NB4 (cell line): ENCODE results near the gene CD177.

Experiments used
- DNase-seq: peaks from one replicate; pipeline ENCODE4 v3.0.0; 2010; ENCODE audit warnings: low read depth
- H3K4me3 ChIP-seq: one replicate; pipeline ENCODE4 v1.5.1; 2011; ENCODE audit warnings: mild to moderate bottlenecking, low read depth, low read length, moderate library complexity
- MYC ChIP-seq: IDR thresholded peaks from 2 replicates; pipeline ENCODE4 v1.6.1; 2011; ENCODE audit warnings: low read depth, low read length
- POLR2A ChIP-seq: IDR thresholded peaks from 2 replicates; pipeline ENCODE4 v1.6.1; 2011; ENCODE audit warnings: mild to moderate bottlenecking; ENCODE audit not compliant: insufficient read length; ENCODE audit errors: extremely low read depth
- TF ChIP-seq, protein P1 (sequence below): IDR thresholded peaks from one replicate; pipeline ENCODE4 v1.5.1; 2012; ENCODE audit warnings: low read depth, low read length
- TF ChIP-seq, protein P2 (sequence below): IDR thresholded peaks from 2 replicates; pipeline ENCODE4 v1.6.1; 2011; ENCODE audit warnings: low read depth, low read length

CD177 gene

DNA sequence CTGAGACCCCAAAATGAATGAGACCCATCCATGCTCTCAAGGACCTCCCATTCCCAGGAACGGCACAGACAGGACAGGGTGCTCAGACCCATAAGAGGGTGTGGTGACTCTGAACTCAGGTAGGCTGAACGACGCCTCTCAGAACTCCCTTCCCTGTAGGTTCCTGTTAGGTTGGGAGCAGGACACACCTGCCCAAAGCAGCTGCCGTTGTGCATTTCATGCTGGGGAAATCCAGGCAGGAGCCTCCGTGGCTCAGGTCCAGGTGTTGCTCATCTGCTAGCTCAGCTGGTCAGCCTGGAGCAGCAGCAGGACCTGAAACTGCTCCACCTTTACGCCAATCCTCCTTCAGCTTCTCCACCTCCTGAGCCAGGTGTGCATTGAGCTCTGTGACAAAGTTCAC, 42.1 kb downstream of the CD177 start:
- no peak for DNase-seq
- no peak overlapping the region for H3K4me3 ChIP-seq
- TF ChIP-seq MYC (no peak), POLR2A (no peak)
- TF ChIP-seq, protein P1, sequence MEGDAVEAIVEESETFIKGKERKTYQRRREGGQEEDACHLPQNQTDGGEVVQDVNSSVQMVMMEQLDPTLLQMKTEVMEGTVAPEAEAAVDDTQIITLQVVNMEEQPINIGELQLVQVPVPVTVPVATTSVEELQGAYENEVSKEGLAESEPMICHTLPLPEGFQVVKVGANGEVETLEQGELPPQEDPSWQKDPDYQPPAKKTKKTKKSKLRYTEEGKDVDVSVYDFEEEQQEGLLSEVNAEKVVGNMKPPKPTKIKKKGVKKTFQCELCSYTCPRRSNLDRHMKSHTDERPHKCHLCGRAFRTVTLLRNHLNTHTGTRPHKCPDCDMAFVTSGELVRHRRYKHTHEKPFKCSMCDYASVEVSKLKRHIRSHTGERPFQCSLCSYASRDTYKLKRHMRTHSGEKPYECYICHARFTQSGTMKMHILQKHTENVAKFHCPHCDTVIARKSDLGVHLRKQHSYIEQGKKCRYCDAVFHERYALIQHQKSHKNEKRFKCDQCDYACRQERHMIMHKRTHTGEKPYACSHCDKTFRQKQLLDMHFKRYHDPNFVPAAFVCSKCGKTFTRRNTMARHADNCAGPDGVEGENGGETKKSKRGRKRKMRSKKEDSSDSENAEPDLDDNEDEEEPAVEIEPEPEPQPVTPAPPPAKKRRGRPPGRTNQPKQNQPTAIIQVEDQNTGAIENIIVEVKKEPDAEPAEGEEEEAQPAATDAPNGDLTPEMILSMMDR = no peak
- TF ChIP-seq, protein P2, sequence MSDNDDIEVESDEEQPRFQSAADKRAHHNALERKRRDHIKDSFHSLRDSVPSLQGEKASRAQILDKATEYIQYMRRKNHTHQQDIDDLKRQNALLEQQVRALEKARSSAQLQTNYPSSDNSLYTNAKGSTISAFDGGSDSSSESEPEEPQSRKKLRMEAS = no peak

DNA sequence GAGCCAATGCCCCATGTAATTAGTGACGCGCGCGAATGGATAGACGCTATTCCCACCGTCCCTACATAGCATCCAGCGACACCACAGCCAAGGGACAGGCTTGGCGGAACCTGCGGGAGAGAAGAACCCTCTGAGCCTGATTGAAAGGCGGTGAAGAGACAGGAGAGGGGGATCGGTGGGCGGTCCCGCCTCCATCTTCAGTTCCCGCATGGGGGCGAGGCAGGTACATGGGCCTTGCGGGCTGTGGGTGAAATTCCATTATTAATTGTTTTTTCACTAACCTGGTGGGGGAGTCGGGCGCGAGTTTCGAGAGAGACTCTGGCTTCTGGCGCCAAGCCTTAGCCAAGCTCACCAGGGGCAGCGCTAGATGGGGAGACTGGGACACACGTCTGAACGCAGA, 52.8 kb downstream of the CD177 start:
- no peak overlapping the region for H3K4me3 ChIP-seq
- TF ChIP-seq, protein P2 = no peak
- TF ChIP-seq POLR2A (no peak), MYC (no peak)
- TF ChIP-seq, protein P1 = no peak
- DNase-seq = no peak

DNA sequence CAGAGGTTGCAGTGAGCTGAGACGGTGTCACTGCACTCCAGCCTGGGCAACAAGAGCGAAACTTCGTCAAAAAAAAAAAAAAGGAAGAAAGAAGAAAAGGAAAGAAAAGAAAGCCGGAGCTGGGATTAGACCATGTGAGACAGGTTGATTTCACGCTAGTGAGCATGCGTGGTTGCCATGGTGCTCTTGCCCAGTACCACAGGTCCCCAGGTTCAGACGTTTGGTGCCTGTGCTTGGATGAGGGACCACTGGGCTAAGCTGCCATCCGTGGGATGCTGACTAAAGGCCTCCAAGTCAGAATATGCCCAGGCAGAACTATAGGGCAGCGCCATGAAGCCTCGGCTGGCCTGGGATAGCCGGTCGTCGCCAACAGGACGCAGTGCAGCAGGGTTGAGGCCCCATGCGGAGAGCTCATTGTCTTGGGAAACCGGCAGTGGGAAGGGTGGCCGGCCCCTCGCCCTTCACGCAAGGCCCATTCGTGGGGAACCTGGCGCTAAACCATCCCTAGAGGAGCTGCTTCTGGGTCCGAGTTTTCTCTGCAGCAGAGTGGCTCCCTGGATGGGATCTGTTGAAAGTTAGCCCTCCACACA, 54.0 kb downstream of the CD177 start:
- DNase-seq = no peak
- no peak overlapping the region for H3K4me3 ChIP-seq
- TF ChIP-seq, protein P1 = no peak
- TF ChIP-seq, protein P2 = no peak
- TF ChIP-seq MYC (no peak), POLR2A (no peak)

DNA sequence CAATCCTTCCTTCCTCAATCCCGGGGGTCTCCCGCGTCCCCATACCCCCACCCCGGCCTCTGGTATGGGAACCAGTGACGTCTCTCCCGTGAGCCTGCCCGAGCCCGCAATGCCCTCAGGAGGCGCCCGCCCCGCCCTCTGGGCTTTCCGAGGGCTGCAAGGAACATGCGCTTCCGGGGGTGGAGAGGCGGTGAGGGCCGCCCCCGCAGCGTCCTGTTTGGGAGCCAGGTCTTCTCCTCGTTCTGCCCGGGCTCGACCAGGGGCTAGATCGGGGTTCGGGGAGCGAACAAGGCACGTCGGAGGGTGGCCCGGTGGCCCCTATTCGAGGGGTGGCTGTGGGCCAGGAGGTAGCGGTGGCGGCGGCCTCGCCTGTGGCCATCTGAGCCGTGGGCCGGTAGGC, 54.6 kb downstream of the CD177 start:
- TF ChIP-seq, protein P2 = no peak
- TF ChIP-seq, protein P1 = no peak
- TF ChIP-seq MYC = no peak
- TF ChIP-seq POLR2A = no peak
- DNase-seq = no peak
- H3K4me3 ChIP-seq = no peak overlapping the region

DNA sequence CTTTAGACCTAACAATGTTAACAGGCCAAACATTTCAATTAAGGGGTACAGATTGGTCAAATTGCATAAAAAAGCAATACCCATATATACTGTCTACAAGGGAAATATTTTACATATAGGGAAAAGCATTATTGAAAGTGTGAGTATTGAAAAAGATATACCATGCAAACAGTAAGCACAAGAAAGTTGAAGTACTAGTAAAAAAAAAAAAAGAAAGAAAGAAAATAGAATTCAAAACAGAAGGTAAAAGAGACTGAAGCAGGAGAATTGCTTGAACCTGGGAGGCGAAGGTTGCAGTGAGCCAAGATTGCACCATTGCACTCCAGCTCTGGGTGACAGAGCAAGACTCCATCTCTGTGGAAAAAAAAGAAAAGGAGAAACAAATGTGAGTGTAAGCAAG, 55.9 kb downstream of the CD177 start:
- no peak overlapping the region for H3K4me3 ChIP-seq
- TF ChIP-seq, protein P2 = no peak
- TF ChIP-seq POLR2A (no peak), MYC (no peak)
- TF ChIP-seq, protein P1 = no peak
- DNase-seq = no peak

DNA sequence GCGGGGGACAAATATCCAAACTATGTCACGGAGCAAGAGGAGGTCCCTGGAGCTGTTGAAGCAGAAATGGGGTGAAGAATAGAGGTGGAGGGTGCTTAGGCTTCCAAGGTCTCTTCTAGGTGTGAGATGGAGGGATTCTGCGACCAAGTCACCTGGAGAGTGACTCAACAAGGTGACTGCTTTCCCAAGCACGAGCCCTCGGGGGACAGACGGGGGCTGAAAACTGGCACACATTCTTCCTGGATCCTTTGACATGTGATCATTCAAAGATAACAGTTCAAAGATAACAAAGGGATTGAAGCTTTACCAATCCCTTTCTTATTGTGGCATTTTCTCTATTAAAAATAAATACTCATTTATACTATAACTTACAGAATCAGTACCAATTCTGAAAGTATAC, 59.0 kb downstream of the CD177 start:
- DNase-seq = no peak
- H3K4me3 ChIP-seq = no peak overlapping the region
- TF ChIP-seq MYC (no peak), POLR2A (no peak)
- TF ChIP-seq, protein P1 = no peak
- TF ChIP-seq, protein P2 = no peak
